Fibroblast of lung (primary cell): ENCODE results near the gene CDHR2. TPM values are rescaled to one million over a fixed set of nuclear protein-coding genes. Genes with fewer than 3 reads are reported as not detected.

ENCODE experiments used
- DNase-seq, 2 donors: peaks; one replicate each; pipeline versions ENCODE4 v3.0.0 to v3.0.0-alpha.2; 2010; ENCODE audit warnings: low read depth in 2 of 2
- H2AFZ ChIP-seq: 2 replicates; pipeline ENCODE4 v1.5.1; 2012; ENCODE audit warnings: low read length, control low read depth, inconsistent platforms
- H3K27ac ChIP-seq: 2 replicates; pipeline ENCODE4 v1.5.1; 2011; ENCODE audit warnings: low read length, control low read depth; ENCODE audit not compliant: insufficient read depth
- H3K27me3 ChIP-seq: 2 replicates; pipeline ENCODE4 v1.5.1; 2011; ENCODE audit warnings: mild to moderate bottlenecking, low read length; ENCODE audit not compliant: control insufficient read depth, insufficient read depth
- H3K36me3 ChIP-seq: 2 replicates; pipeline ENCODE4 v1.5.1; 2011; ENCODE audit warnings: low read length; ENCODE audit not compliant: control insufficient read depth, insufficient read depth
- H3K4me1 ChIP-seq: 2 replicates; pipeline ENCODE4 v1.5.1; 2011; ENCODE audit warnings: low read length; ENCODE audit not compliant: control insufficient read depth, insufficient read depth; ENCODE audit errors: extremely low read depth
- H3K4me2 ChIP-seq: 2 replicates; pipeline ENCODE4 v1.5.1; 2011; ENCODE audit warnings: low read length, control low read depth; ENCODE audit not compliant: insufficient read depth; ENCODE audit errors: extremely low read depth
- H3K4me3 ChIP-seq, 4 experiments: fragments of 200-600 bp in 1 of 4; sonication (generic) in 1 of 4; replicated peaks in 1 of 4; 2 replicates each; pipeline ENCODE4 v1.5.1; 2011 to 2016; ENCODE audit warnings: low read length in 4 of 4, low read depth in 3 of 4, mild to moderate bottlenecking in 3 of 4, control low read depth in 2 of 4, inconsistent platforms in 1 of 4, mixed read lengths in 1 of 4; ENCODE audit not compliant: insufficient read depth in 1 of 4; ENCODE audit errors: control extremely low read depth in 1 of 4
- H3K79me2 ChIP-seq: 2 replicates; pipeline ENCODE4 v1.5.1; 2012; ENCODE audit warnings: mild to moderate bottlenecking, low read length, inconsistent platforms; ENCODE audit not compliant: control insufficient read depth, insufficient read depth
- H3K9ac ChIP-seq: 2 replicates; pipeline ENCODE4 v1.5.1; 2011; ENCODE audit warnings: mild to moderate bottlenecking, low read length, control low read depth; ENCODE audit not compliant: insufficient read depth
- H3K9me3 ChIP-seq: 2 replicates; pipeline ENCODE4 v1.5.1; 2012; ENCODE audit warnings: low read depth, low read length; ENCODE audit not compliant: control insufficient read depth, insufficient read depth
- H4K20me1 ChIP-seq: 2 replicates; pipeline ENCODE4 v1.5.1; 2011; ENCODE audit warnings: low read length; ENCODE audit not compliant: control insufficient read depth, insufficient read depth; ENCODE audit errors: extremely low read depth
- EZH2 ChIP-seq: IDR thresholded peaks from 2 replicates; pipeline ENCODE4 v1.5.1; 2012; ENCODE audit warnings: low read length, control low read depth, mild to moderate bottlenecking; ENCODE audit errors: missing control alignments
- polyA plus RNA-seq, 2 donors: library from polyadenylated mRNA; depleted of rRNA in 1 of 2; stranded (reverse) in 1 of 2; unstranded in 1 of 2; fragments of >200 nt; gene quantifications; 2 replicates each; pipeline ENCODE4 v1.2.1, GENCODE V29; 2011 to 2012; ENCODE audit warnings: missing spikeins in 1 of 2
- total RNA-seq: library from RNA; depleted of rRNA; stranded (reverse); fragments of >200 nt; gene quantifications from 2 replicates; pipeline ENCODE4 v1.2.1, GENCODE V29; 2014
- TF ChIP-seq, protein P1 (sequence below), 2 donors: IDR thresholded peaks in 1 of 2; conservative IDR thresholded peaks in 1 of 2; 1 replicate in 1 of 2; 2 replicates in 1 of 2; pipeline ENCODE4 v1.5.1; 2011 to 2012; ENCODE audit warnings: low read length in 2 of 2, control low read depth in 1 of 2, inconsistent platforms in 1 of 2, low read depth in 1 of 2, mild to moderate bottlenecking in 1 of 2

Gene CDHR2
- total and polyA plus RNA-seq, 2 donors (not counting 1 experiment from before 2014, with no cell fraction given) = under 0.01 TPM; not detected in 1

DNA sequence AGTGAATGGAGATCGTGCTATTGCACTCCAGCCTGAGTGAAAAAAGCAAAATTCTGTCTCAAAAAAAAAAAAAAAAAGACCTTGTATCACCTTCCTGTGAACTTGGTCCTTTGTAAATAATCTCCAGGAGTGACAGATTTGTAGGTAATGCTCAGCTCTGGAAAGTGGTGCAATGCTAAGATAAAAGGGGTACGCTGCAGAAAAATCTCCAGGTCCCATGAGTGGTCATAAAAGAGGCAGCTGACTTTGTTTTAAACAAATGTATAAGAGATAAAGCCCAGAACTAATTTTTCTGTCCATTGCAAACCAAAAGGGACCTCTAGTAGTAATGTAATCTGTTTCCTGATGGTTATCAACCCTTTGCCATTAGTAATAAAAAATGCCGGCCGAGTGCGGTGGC, 45.6 kb upstream of the CDHR2 start:
- H3K36me3 ChIP-seq = peaks cover 9% of the 10 kb centered on the region
- H3K27me3 ChIP-seq = no peaks in the 10 kb centered on the region
- no peak for DNase-seq
- H3K4me1 ChIP-seq = no peaks in the 10 kb centered on the region
- H3K9ac ChIP-seq = no peak overlapping the region
- no peak overlapping the region for H3K27ac ChIP-seq
- TF ChIP-seq, protein P1, sequence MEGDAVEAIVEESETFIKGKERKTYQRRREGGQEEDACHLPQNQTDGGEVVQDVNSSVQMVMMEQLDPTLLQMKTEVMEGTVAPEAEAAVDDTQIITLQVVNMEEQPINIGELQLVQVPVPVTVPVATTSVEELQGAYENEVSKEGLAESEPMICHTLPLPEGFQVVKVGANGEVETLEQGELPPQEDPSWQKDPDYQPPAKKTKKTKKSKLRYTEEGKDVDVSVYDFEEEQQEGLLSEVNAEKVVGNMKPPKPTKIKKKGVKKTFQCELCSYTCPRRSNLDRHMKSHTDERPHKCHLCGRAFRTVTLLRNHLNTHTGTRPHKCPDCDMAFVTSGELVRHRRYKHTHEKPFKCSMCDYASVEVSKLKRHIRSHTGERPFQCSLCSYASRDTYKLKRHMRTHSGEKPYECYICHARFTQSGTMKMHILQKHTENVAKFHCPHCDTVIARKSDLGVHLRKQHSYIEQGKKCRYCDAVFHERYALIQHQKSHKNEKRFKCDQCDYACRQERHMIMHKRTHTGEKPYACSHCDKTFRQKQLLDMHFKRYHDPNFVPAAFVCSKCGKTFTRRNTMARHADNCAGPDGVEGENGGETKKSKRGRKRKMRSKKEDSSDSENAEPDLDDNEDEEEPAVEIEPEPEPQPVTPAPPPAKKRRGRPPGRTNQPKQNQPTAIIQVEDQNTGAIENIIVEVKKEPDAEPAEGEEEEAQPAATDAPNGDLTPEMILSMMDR (conservative IDR thresholded peaks at IDR 0.05 in 1 of 2, IDR thresholded peaks at IDR 0.05 in 1 of 2; ENCODE audit: low read depth in 1 of 2, low read length in 2 of 2) = no peak
- no peak for TF ChIP-seq EZH2
- H2AFZ ChIP-seq = no peak overlapping the region
- no peaks in the 10 kb centered on the region for H3K9me3 ChIP-seq
- no peak overlapping the region for H3K4me2 ChIP-seq
- no peaks in the 10 kb centered on the region for H4K20me1 ChIP-seq
- H3K79me2 ChIP-seq = no peaks in the 10 kb centered on the region
- no peak overlapping the region for H3K4me3 ChIP-seq

DNA sequence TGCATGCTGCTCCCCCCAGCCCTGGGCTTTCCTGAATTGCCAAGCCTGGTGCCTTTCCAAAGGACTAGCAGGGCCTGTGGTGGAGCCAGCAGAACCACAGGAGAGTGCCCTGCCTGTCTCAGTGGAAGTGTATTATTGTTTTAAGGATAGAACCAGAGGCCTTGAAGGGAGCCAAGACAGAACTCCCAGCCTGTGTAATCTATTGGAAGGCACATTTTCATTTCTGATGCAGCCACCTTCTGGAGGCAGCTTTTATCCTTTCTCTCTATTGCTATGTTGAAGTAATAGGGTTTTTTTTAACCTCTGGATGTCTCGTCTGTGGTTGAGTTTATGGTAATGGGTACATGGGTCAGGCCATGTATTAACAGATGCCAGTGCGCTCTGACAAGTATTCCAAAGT, 41.2 kb upstream of the CDHR2 start:
- Histone ChIP-seq H2AFZ (no peak overlapping the region), H3K36me3 (peaks cover 2% of the 10 kb centered on the region), H3K79me2 (no peaks in the 10 kb centered on the region), H4K20me1 (no peaks in the 10 kb centered on the region), H3K4me1 (no peaks in the 10 kb centered on the region), H3K4me2 (no peak overlapping the region), H3K9ac (no peak overlapping the region), H3K27me3 (no peaks in the 10 kb centered on the region), H3K9me3 (no peaks in the 10 kb centered on the region), H3K27ac (no peak overlapping the region), H3K4me3 (no peak overlapping the region)
- TF ChIP-seq, protein P1 (conservative IDR thresholded peaks at IDR 0.05 in 1 of 2, IDR thresholded peaks at IDR 0.05 in 1 of 2; ENCODE audit: low read depth in 1 of 2, low read length in 2 of 2) = no peak
- TF ChIP-seq EZH2 = no peak
- no peak for DNase-seq

DNA sequence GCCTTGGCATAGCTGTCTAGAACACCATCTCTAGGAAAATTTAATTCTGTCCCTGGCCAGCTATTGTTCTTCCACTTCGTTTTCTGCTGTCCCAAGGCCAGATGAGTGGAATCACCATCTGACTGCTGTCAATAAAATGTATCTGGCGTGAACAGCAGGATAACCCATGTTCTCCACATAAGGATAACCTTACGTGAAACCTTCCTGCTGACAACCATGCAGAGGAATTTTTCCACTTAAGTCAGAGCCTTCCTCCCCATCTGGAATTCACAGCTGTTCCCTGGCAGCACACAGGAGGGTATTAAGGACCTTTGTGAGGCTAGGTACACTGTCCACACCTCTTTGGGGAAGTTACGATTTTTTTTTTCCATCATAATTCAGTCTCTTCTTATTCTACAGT, 40.5 kb upstream of the CDHR2 start:
- Histone ChIP-seq H3K79me2 (no peaks in the 10 kb centered on the region), H3K4me1 (no peaks in the 10 kb centered on the region), H3K36me3 (peaks cover 2% of the 10 kb centered on the region), H2AFZ (no peak overlapping the region), H3K4me3 (no peak overlapping the region), H3K9ac (no peak overlapping the region), H3K9me3 (no peaks in the 10 kb centered on the region), H4K20me1 (no peaks in the 10 kb centered on the region), H3K27ac (no peak overlapping the region), H3K27me3 (no peaks in the 10 kb centered on the region), H3K4me2 (no peak overlapping the region)
- TF ChIP-seq EZH2 = no peak
- TF ChIP-seq, protein P1 (conservative IDR thresholded peaks at IDR 0.05 in 1 of 2, IDR thresholded peaks at IDR 0.05 in 1 of 2; ENCODE audit: low read depth in 1 of 2, low read length in 2 of 2) = no peak
- DNase-seq = peak in 1 of 2 donors; percentile 11
